Astrocyte of the cerebellum (primary cell): ENCODE results near the gene FBLN5.
"Not testable (repeated sequence)": the region's sequence is repeated elsewhere in the genome, so short reads cannot be mapped to it uniquely, and the experiment has no call there.

Source experiments
- DNase-seq: peaks from one replicate; pipeline ENCODE4 v3.0.0-alpha.2; 2011; ENCODE audit warnings: low read depth
- H3K4me3 ChIP-seq: 2 replicates; pipeline ENCODE4 v1.5.1; 2011; ENCODE audit warnings: mild to moderate bottlenecking, low read depth, low read length, moderate library complexity
- CTCF ChIP-seq: IDR thresholded peaks from 2 replicates; pipeline ENCODE4 v1.5.1; 2012; ENCODE audit warnings: low read length, low read depth, moderate library complexity, mild to moderate bottlenecking; ENCODE audit errors: missing control alignments
- in situ Hi-C: cut with HindIII; loops from 2 replicates; pipeline ENCODE4 v1.10.0; 2017; ENCODE audit warnings: low sequenced_read_pairs

FBLN5 gene

GRCh38 chr14:91903070-91903469 lies 44.4 kb downstream of the FBLN5 start:
- in situ Hi-C loops, result no loop called here
- no peak overlapping the region for H3K4me3 ChIP-seq
- no peak for TF ChIP-seq CTCF
- DNase-seq, result no peak

- no peak for TF ChIP-seq CTCF
- in situ Hi-C loops, result no loop called here
- H3K4me3 ChIP-seq, result no peak overlapping the region
- DNase-seq, result no peak
These were observed 45.2 kb downstream of the FBLN5 start for GRCh38 chr14:91902336-91902735.

GRCh38 chr14:91901449-91902226 lies 45.9 kb downstream of the FBLN5 start:
- no peak overlapping the region for H3K4me3 ChIP-seq
- in situ Hi-C loops, result no loop called here
- no peak for TF ChIP-seq CTCF
- DNase-seq, result no peak

GRCh38 chr14:91899806-91900205 lies 47.7 kb downstream of the FBLN5 start:
- H3K4me3 ChIP-seq, result no peak overlapping the region
- TF ChIP-seq CTCF, result no peak
- DNase-seq, result no peak
- in situ Hi-C loops, result no loop called here

- no peak for TF ChIP-seq CTCF
- H3K4me3 ChIP-seq, result no peak overlapping the region
- no peak for DNase-seq
- in situ Hi-C loops, result no loop called here
These were observed 48.3 kb downstream of the FBLN5 start for GRCh38 chr14:91899213-91899612.

GRCh38 chr14:91898372-91898771 lies 49.1 kb downstream of the FBLN5 start:
- no peak for TF ChIP-seq CTCF
- no peak for DNase-seq
- in situ Hi-C loops, result no loop called here
- H3K4me3 ChIP-seq, result no peak overlapping the region

GRCh38 chr14:91897716-91898115 lies 49.8 kb downstream of the FBLN5 start:
- DNase-seq, in situ Hi-C loops, H3K4me3 ChIP-seq: not testable (repeated sequence)
